ENCODE measurements around the gene SWAP70.

DNA sequence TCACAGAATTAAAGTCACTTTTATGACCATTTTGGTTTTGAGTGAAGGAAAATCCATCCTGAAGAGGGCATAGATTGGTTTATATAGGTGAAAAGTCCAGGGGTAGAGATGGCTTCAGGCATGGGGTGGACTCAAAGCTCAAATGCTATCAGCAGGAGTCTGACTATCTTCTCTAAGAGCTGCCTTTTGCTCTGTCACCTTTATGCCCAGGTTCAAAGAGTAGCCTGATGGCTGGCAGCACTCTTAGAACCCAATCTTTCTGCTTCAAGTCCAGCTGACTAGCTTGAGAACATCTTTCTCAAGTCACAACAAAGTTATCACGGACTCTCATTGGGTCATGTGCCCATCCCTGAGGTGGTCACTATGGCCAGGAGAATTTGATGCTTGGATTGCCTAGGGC, 27.2 kb upstream of the SWAP70 start:
- TF ChIP-seq ZNF274 (IDR thresholded peaks at IDR 0.05; ENCODE audit: low read depth, low read length) (no peak), YY1 (IDR thresholded peaks at IDR 0.05; ENCODE audit: insufficient read depth, insufficient read length) (no peak)
